Measurements from ENCODE around the gene HSPH1.
"Not testable (repeated sequence)": the region's sequence is repeated elsewhere in the genome, so short reads cannot be mapped to it uniquely, and the experiment has no call there.

HSPH1 gene

GRCh38 chr13:31122544-31123260 lies 39.0 kb downstream of the HSPH1 start:
- DNase-seq, result no peak

- DNase-seq, result no peak
Observed at GRCh38 chr13:31122143-31122542, 39.6 kb downstream of the HSPH1 start.

GRCh38 chr13:31121379-31122140 lies 40.1 kb downstream of the HSPH1 start:
- no peak for DNase-seq

GRCh38 chr13:31119966-31120700 lies 41.6 kb downstream of the HSPH1 start:
- no peak for DNase-seq

- DNase-seq, result no peak
Observed at GRCh38 chr13:31119526-31119925, 42.2 kb downstream of the HSPH1 start.

GRCh38 chr13:31116224-31116623 lies 45.5 kb downstream of the HSPH1 start:
- no peak for DNase-seq

- no peak for DNase-seq
Observed at GRCh38 chr13:31115616-31116015, 46.1 kb downstream of the HSPH1 start.

GRCh38 chr13:31114641-31115040 lies 47.1 kb downstream of the HSPH1 start:
- no peak for DNase-seq

GRCh38 chr13:31111136-31111535 lies 50.6 kb downstream of the HSPH1 start:
- DNase-seq, result no peak

- DNase-seq, result no peak
Observed at GRCh38 chr13:31110617-31111016, 51.1 kb downstream of the HSPH1 start.

GRCh38 chr13:31110169-31110568 lies 51.5 kb downstream of the HSPH1 start:
- DNase-seq, result no peak

GRCh38 chr13:31107109-31107508 lies 54.6 kb downstream of the HSPH1 start:
- DNase-seq, result no peak

- DNase-seq, result no peak
Observed at GRCh38 chr13:31105856-31106255, 55.8 kb downstream of the HSPH1 start.

GRCh38 chr13:31105020-31105795 lies 56.5 kb downstream of the HSPH1 start:
- no peak for DNase-seq

- DNase-seq, result no peak
Observed at GRCh38 chr13:31102905-31103304, 58.8 kb downstream of the HSPH1 start.

- DNase-seq, result no peak
Observed at GRCh38 chr13:31101472-31102170, 60.1 kb downstream of the HSPH1 start.

GRCh38 chr13:31100721-31101120 lies 61.0 kb downstream of the HSPH1 start:
- DNase-seq, result no peak

GRCh38 chr13:31097911-31098434 lies 63.7 kb downstream of the HSPH1 start:
- DNase-seq, result not testable (repeated sequence)

- no peak for DNase-seq
Observed at GRCh38 chr13:31096654-31097302, 64.9 kb downstream of the HSPH1 start.

GRCh38 chr13:31094331-31095015 lies 67.2 kb downstream of the HSPH1 start:
- DNase-seq, result no peak
